ENCODE measurements around the gene TBC1D24.
"Not testable (repeated sequence)": the region's sequence is repeated elsewhere in the genome, so short reads cannot be mapped to it uniquely, and the experiment has no call there.

GRCh38 chr16:2541409-2541808, 66.5 kb downstream of the TBC1D24 start:
- not testable (repeated sequence) for TF ChIP-seq CTCF (IDR thresholded peaks at IDR 0.05 in 4 of 5, conservative IDR thresholded peaks at IDR 0.05 in 1 of 5); POLR2A (IDR thresholded peaks at IDR 0.05)
